NCI-H1092 (cell line): ENCODE results near the gene QTRT2.

ENCODE experiments used
- DNase-seq: peaks from one replicate; lab custom pipeline; 2025; lab: John Stamatoyannopoulos, UW

The QTRT2 gene

GRCh38 chr3:114122027-114122709 is 65.6 kb downstream of the QTRT2 start:
- no peak for DNase-seq

- DNase-seq: no peak
Measured at GRCh38 chr3:114126461-114126860, 69.9 kb downstream of the QTRT2 start.

- no peak for DNase-seq
Measured at GRCh38 chr3:114127517-114127916, 71.0 kb downstream of the QTRT2 start.

- no peak for DNase-seq
Measured at GRCh38 chr3:114128231-114128630, 71.7 kb downstream of the QTRT2 start.

- DNase-seq: no peak
Measured at GRCh38 chr3:114128826-114129225, 72.3 kb downstream of the QTRT2 start.

GRCh38 chr3:114132500-114132899 is 76.0 kb downstream of the QTRT2 start:
- no peak for DNase-seq

GRCh38 chr3:114133947-114134346 is 77.4 kb downstream of the QTRT2 start:
- no peak for DNase-seq
